Regular cardiac myocyte (primary cell): ENCODE results near the gene SUSD1. TPM values are rescaled to one million over a fixed set of nuclear protein-coding genes. Genes with fewer than 3 reads are reported as not detected.

Experiments
- total RNA-seq: library from RNA; depleted of rRNA; stranded (reverse); fragments of >200 nt; gene quantifications from 2 replicates; pipeline ENCODE4 v1.2.3, GENCODE V29; 2014

SUSD1 gene
- 23.4 and 30.2 TPM in 2 replicates for total RNA-seq

DNA sequence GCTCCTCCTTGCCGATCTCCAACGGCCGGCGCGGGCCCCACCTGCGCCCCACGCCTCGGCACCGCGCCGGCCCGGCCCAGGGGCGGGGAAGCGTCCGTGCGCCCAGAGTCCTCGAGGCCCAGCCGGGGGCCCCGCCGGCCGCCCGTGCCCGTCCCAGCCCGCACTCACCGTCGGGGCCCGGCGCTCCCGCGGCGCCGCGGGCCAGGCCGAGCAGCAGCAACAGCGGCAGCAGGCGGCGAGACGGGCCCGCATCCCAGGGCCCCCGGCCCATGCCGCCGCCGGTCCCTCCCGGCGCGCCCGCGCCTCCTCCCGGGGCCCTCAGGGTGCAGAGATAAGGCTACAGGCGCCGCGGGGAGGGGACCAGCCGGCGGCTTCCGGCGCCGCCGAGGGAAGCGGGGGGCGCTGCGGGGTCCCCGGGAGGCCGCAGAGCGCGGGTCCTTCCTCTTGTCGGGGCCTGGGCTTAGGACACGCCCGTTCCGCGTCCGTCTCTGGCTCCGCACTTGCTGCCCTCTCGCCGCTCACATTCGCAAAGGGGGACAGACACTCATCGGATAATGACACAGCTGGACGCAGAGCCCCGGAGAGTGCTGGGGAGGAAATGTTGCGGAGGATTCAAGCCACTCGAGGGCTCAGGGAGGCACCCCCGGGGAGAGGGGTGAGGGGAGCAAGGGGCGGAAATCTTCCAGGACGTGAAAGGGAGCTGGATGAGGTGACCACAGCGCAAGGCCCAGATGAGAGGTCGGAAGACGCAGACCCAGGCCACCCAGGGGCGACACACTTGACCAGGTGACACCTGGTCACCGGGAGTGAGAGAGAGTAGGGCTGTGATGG lies at the start of gene SUSD1:
Gene SUSD1, minus strand, starts transcription at position 333 of the 831 bp plus-strand sequence. Its CDS starts 62 bp downstream, at position 271.

Other genes with a start within 250 kb of the SUSD1 start
- 22.6 and 27.3 TPM in 2 replicates for gene PTBP3, start 158.3 kb upstream of the SUSD1 start, total RNA-seq
- 51.6 and 64.3 TPM in 2 replicates for gene HSDL2, start 204.8 kb upstream of the SUSD1 start, total RNA-seq